GM12878 (cell line): ENCODE results near the gene LHFPL2.

Experiments
- ATF3 ChIP-seq: IDR thresholded peaks from 2 replicates; pipeline ENCODE4 v1.6.1; 2011; ENCODE audit warnings: low read depth, mild to moderate bottlenecking, low read length, moderate library complexity, borderline replicate concordance; ENCODE audit errors: extremely low read depth
- CBX5 ChIP-seq: sonication (generic); IDR thresholded peaks from 2 replicates; pipeline ENCODE4 v1.6.1; 2016; ENCODE audit warnings: low read depth, moderate library complexity, mild to moderate bottlenecking, inconsistent platforms
- PBX3 ChIP-seq: IDR thresholded peaks from 2 replicates; pipeline ENCODE4 v1.6.1; 2011; ENCODE audit warnings: mild to moderate bottlenecking, low read depth, low read length, moderate library complexity; ENCODE audit not compliant: insufficient replicate concordance
- POLR2A ChIP-seq: IDR thresholded peaks from 2 replicates; pipeline ENCODE4 v1.6.1; 2011; ENCODE audit warnings: low read depth, mild to moderate bottlenecking, low read length
- USF2 ChIP-seq: IDR thresholded peaks from 2 replicates; pipeline ENCODE4 v1.6.1; 2011; ENCODE audit warnings: low read depth, low read length, improper control_type of control experiment, borderline replicate concordance
- TF ChIP-seq, protein P1 (sequence below), 3 experiments: IDR thresholded peaks in 2 of 3; conservative IDR thresholded peaks in 1 of 3; 2 replicates each; pipeline ENCODE4 v1.5.1; 2011; ENCODE audit warnings: low read depth in 3 of 3, low read length in 3 of 3, mild to moderate bottlenecking in 3 of 3, control low read depth in 2 of 3, moderate library complexity in 2 of 3, inconsistent platforms in 1 of 3, mixed read lengths in 1 of 3; ENCODE audit not compliant: control insufficient read depth in 2 of 3, insufficient read depth in 1 of 3; ENCODE audit errors: extremely low read depth in 1 of 3

GRCh38 chr5:78573318-78573717 is 75.3 kb downstream of the LHFPL2 start:
- TF ChIP-seq CBX5 (no peak), POLR2A (no peak), ATF3 (no peak), PBX3 (no peak), USF2 (no peak)
- TF ChIP-seq, protein P1, sequence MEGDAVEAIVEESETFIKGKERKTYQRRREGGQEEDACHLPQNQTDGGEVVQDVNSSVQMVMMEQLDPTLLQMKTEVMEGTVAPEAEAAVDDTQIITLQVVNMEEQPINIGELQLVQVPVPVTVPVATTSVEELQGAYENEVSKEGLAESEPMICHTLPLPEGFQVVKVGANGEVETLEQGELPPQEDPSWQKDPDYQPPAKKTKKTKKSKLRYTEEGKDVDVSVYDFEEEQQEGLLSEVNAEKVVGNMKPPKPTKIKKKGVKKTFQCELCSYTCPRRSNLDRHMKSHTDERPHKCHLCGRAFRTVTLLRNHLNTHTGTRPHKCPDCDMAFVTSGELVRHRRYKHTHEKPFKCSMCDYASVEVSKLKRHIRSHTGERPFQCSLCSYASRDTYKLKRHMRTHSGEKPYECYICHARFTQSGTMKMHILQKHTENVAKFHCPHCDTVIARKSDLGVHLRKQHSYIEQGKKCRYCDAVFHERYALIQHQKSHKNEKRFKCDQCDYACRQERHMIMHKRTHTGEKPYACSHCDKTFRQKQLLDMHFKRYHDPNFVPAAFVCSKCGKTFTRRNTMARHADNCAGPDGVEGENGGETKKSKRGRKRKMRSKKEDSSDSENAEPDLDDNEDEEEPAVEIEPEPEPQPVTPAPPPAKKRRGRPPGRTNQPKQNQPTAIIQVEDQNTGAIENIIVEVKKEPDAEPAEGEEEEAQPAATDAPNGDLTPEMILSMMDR (IDR thresholded peaks at IDR 0.05 in 2 of 3, conservative IDR thresholded peaks at IDR 0.05 in 1 of 3; ENCODE audit: control insufficient read depth in 2 of 3, extremely low read depth in 1 of 3, insufficient read depth in 1 of 3, low read depth in 3 of 3, low read length in 3 of 3) = no peak
